Panc1 (cell line): ENCODE data around the gene MORN4. TPM values are rescaled to one million over a fixed set of nuclear protein-coding genes. Genes with fewer than 3 reads are reported as not detected.

Experiments used
- ATAC-seq: fragments of 200-7000 bp; cut with Tn5 transposase; 2 replicates; pipeline ENCODE4 v1.9.1; 2020; ENCODE audit warnings: mild to moderate bottlenecking, moderate library complexity
- BruUV-seq: library from RNA; stranded (reverse); fragments of 400-500 nt; replicated peaks from 2 replicates; lab custom pipeline; 2021; lab: Mats Ljungman, UMichigan
- CTCF ChIA-PET: fragments of 300-600 bp; sonication (Branson Sonifier 250); formaldehyde crosslinking; loops from one replicate; lab custom pipeline; 2022; ENCODE audit warnings: antibody characterized with exemption; lab: Charles Lee
- POLR2A ChIA-PET: fragments of 300-600 bp; sonication (Branson Sonifier 250); formaldehyde crosslinking; loops from one replicate; lab custom pipeline; 2022; ENCODE audit warnings: antibody characterized with exemption; lab: Charles Lee
- DNase-seq: peaks from one replicate; pipeline ENCODE4 v3.0.0-alpha.2; 2010; ENCODE audit warnings: low read depth, low spot score
- H3K27ac ChIP-seq: 2 replicates; pipeline ENCODE4 v1.5.1; 2011; ENCODE audit warnings: mild to moderate bottlenecking, low read length, inconsistent platforms
- H3K27me3 ChIP-seq: fragments of 200-500 bp; sonication (Bioruptor generic); 2 replicates; pipeline ENCODE4 v1.6.0; 2014; ENCODE audit warnings: low read length, inconsistent platforms; ENCODE audit not compliant: control insufficient read depth, insufficient read depth
- H3K36me3 ChIP-seq: fragments of 200-500 bp; sonication (Bioruptor generic); 2 replicates; pipeline ENCODE4 v1.5.1; 2014; ENCODE audit warnings: inconsistent platforms, mild to moderate bottlenecking, low read length, moderate library complexity; ENCODE audit not compliant: control insufficient read depth, insufficient read depth
- H3K4me1 ChIP-seq: 2 replicates; pipeline ENCODE4 v1.5.1; 2011; ENCODE audit warnings: inconsistent platforms, mild to moderate bottlenecking, low read length, moderate library complexity; ENCODE audit not compliant: control insufficient read depth, insufficient read depth
- H3K4me3 ChIP-seq, 2 experiments: 2 replicates each; pipeline ENCODE4 v1.5.1; 2011 to 2012; ENCODE audit warnings: low read depth in 2 of 2, low read length in 2 of 2, mild to moderate bottlenecking in 2 of 2, inconsistent platforms in 1 of 2, moderate library complexity in 1 of 2
- H3K9me3 ChIP-seq: fragments of 200-500 bp; sonication (Bioruptor generic); 2 replicates; pipeline ENCODE4 v1.5.1; 2014; ENCODE audit warnings: low read depth, mild to moderate bottlenecking, inconsistent platforms, low read length, moderate library complexity; ENCODE audit not compliant: control insufficient read depth, insufficient read depth
- CTCF ChIP-seq: fragments of 450-650 bp; IDR thresholded peaks from 2 replicates; pipeline ENCODE4 v1.5.1; 2017; ENCODE audit warnings: mild to moderate bottlenecking
- POLR2AphosphoS5 ChIP-seq: IDR thresholded peaks from 2 replicates; pipeline ENCODE4 v1.6.1; 2012; ENCODE audit warnings: mild to moderate bottlenecking, low read depth, low read length, moderate library complexity
- REST ChIP-seq, 2 experiments: IDR thresholded peaks; 2 replicates each; pipeline ENCODE4 v1.6.1; 2011 to 2012; ENCODE audit warnings: low read depth in 2 of 2, control low read depth in 1 of 2, low read length in 1 of 2, mild to moderate bottlenecking in 1 of 2, moderate library complexity in 1 of 2; ENCODE audit not compliant: insufficient read depth in 1 of 2
- SIN3A ChIP-seq: IDR thresholded peaks from 2 replicates; pipeline ENCODE4 v1.6.1; 2012; ENCODE audit warnings: low read depth, mild to moderate bottlenecking, low read length, moderate library complexity, borderline replicate concordance; ENCODE audit not compliant: insufficient read depth
- TCF7L2 ChIP-seq: IDR thresholded peaks from 2 replicates; pipeline ENCODE4 v1.6.1; 2011; ENCODE audit warnings: mild to moderate bottlenecking, low read depth, low read length, inconsistent platforms
- in situ Hi-C: cut with HindIII; loops from 2 replicates; pipeline ENCODE4 v1.10.0; 2016; ENCODE audit warnings: low sequenced_read_pairs, low pct_unique_long_range_greater_than_20kb
- intact Hi-C: fragments of 100-400 bp; cut with micrococcal nuclease; formaldehyde crosslinking; loops from one replicate; pipeline ENCODE4 v1.10.0; 2022; ENCODE audit not compliant: unreplicated experiment
- total RNA-seq: library from RNA; stranded (reverse); gene quantifications from one replicate; pipeline ENCODE4 v1.2.1, GENCODE V29; 2021; ENCODE audit not compliant: unreplicated experiment

MORN4 gene
- total RNA-seq, 1 experiment from 2014 or later: 17.9 TPM

GRCh38 chr10:97596101-97597082 is 36.9 kb downstream of the MORN4 start:
- no TSS peak for BruUV-seq

More at GRCh38 chr10:97596101-97597082, 36.9 kb downstream of the MORN4 start:
- no peaks in the 10 kb centered on the region for H3K27me3 ChIP-seq
- H3K36me3 ChIP-seq: no peaks in the 10 kb centered on the region
- CTCF ChIA-PET: interaction anchor here (0.6 to 1.5 kb wide), 5 partner anchors 10 to 175 kb away, joined by 3 to 5 read pairs (median 4); partner anchors contain the start of gene ANKRD2
- no peaks in the 10 kb centered on the region for H3K9me3 ChIP-seq
- peak overlapping the region; percentile 66 for H3K27ac ChIP-seq
- peak; percentile 85 for ATAC-seq
- in situ Hi-C loops: no loop called here
- peaks cover 14% of the 10 kb centered on the region; the same call in 1 of the 2 replicates for H3K4me1 ChIP-seq
- H3K4me3 ChIP-seq: no peak overlapping the region
- DNase-seq: no peak
- no peak for TF ChIP-seq POLR2AphosphoS5
- no peak for TF ChIP-seq CTCF
- no peak for TF ChIP-seq SIN3A
- no peak for TF ChIP-seq TCF7L2
- TF ChIP-seq REST (IDR thresholded peaks at IDR 0.05; ENCODE audit: insufficient read depth in 1 of 2, low read depth in 2 of 2, low read length in 1 of 2): no peak
- intact Hi-C loops: no loop called here
- POLR2A ChIA-PET: interaction anchor here (0.6 kb wide), 1 partner anchor 19 kb away, joined by 3 read pairs; no protein-coding TSS in a partner anchor
